K562 (cell line): ENCODE measurements around the gene EXT2. TPM values are rescaled to one million over a fixed set of nuclear protein-coding genes. Genes with fewer than 3 reads are reported as not detected.

Experiments used
- ATAC-seq: fragments of 200-7000 bp; cut with Tn5 transposase; 3 replicates; pipeline ENCODE4 v1.9.1; 2020; ENCODE audit warnings: moderate library complexity
- BruUV-seq: library from RNA; stranded (reverse); fragments of 400-500 nt; replicated peaks from 2 replicates; lab custom pipeline; 2021; lab: Mats Ljungman, UMichigan
- CTCF ChIA-PET: fragments of 300-600 bp; formaldehyde crosslinking; extraction: SDS; loops from one replicate; lab custom pipeline; 2021; ENCODE audit warnings: low intra/inter-chr PET ratio; lab: Yijun Ruan, JAX
- POLR2A ChIA-PET: fragments of 300-600, 350-650 bp; sonication (Branson Sonifier 250); formaldehyde crosslinking; extraction: SDS; loops from one replicate; lab custom pipeline; 2021; ENCODE audit warnings: antibody characterized with exemption, inconsistent platforms; lab: Yijun Ruan, JAX
- DNase-seq, 4 experiments: peaks; one replicate each; pipeline versions ENCODE4 v3.0.0 to v3.0.0-alpha.2; 2011 to 2018; ENCODE audit warnings: low spot score in 3 of 4, mixed read lengths in 3 of 4; ENCODE audit errors: extremely low read depth in 1 of 4
- FAIRE-seq: peaks from 2 replicates; lab custom pipeline; 2011; peaks lifted over from hg19 to GRCh38; lab: Jason Lieb, UNC
- H2AFZ ChIP-seq: 2 replicates; pipeline ENCODE4 v1.6.0; 2011; ENCODE audit warnings: low read depth, low read length, control low read depth, inconsistent platforms
- H3K27ac ChIP-seq: fragments of 200-600 bp; 3 replicates; pipeline ENCODE4 v1.8.0; 2011; ENCODE audit warnings: low read depth, mild to moderate bottlenecking, control low read depth, inconsistent platforms, low read length, moderate library complexity, mixed read lengths; ENCODE audit errors: extremely low read depth
- H3K27me3 ChIP-seq, 2 experiments: fragments of 300-600 bp in 1 of 2; 2 replicates in 1 of 2; 3 replicates in 1 of 2; pipeline versions ENCODE4 v1.6.0 to v1.8.0; 2011; ENCODE audit warnings: inconsistent platforms in 2 of 2, low read length in 2 of 2, mild to moderate bottlenecking in 1 of 2, mixed read lengths in 1 of 2, moderate library complexity in 1 of 2; ENCODE audit not compliant: control insufficient read depth in 2 of 2, insufficient read depth in 2 of 2
- H3K36me3 ChIP-seq: fragments of 300-600 bp; 3 replicates; pipeline ENCODE4 v1.8.0; 2011; ENCODE audit warnings: mild to moderate bottlenecking, low read length, inconsistent platforms; ENCODE audit not compliant: control insufficient read depth, insufficient read depth
- H3K4me1 ChIP-seq, 2 experiments: fragments of 200-600 bp in 1 of 2; replicated peaks in 1 of 2; 2 replicates in 1 of 2; 3 replicates in 1 of 2; pipeline versions ENCODE4 v1.5.1 to v1.8.0; 2011; ENCODE audit warnings: inconsistent platforms in 2 of 2, low read length in 2 of 2, mild to moderate bottlenecking in 1 of 2, mixed read lengths in 1 of 2, moderate library complexity in 1 of 2; ENCODE audit not compliant: control insufficient read depth in 2 of 2, insufficient read depth in 2 of 2
- H3K4me2 ChIP-seq: 2 replicates; pipeline ENCODE4 v1.6.1; 2011; ENCODE audit warnings: low read length, control low read depth, inconsistent platforms, mixed read lengths; ENCODE audit not compliant: insufficient read depth
- H3K4me3 ChIP-seq: fragments of 200-600 bp; sonication (generic), shearing (Covaris generic); 2 replicates; pipeline ENCODE4 v1.5.1; 2016; ENCODE audit warnings: control low read depth, inconsistent platforms
- H3K79me2 ChIP-seq: fragments of 200-600 bp; 3 replicates; pipeline ENCODE4 v1.8.0; 2011; ENCODE audit warnings: low read length, inconsistent platforms; ENCODE audit not compliant: control insufficient read depth, insufficient read depth
- H3K9ac ChIP-seq, 2 experiments: 2 replicates each; pipeline versions ENCODE4 v1.6.0 to v1.6.1; 2011; ENCODE audit warnings: low read depth in 2 of 2, low read length in 2 of 2, control low read depth in 1 of 2, inconsistent platforms in 1 of 2, mild to moderate bottlenecking in 1 of 2, mixed read lengths in 1 of 2; ENCODE audit not compliant: insufficient read depth in 1 of 2
- H3K9me1 ChIP-seq: one replicate; pipeline ENCODE4 v1.6.0; 2011; ENCODE audit warnings: inconsistent platforms, mild to moderate bottlenecking, low read length, moderate library complexity; ENCODE audit not compliant: control insufficient read depth, insufficient read depth
- H3K9me3 ChIP-seq: replicated peaks from 2 replicates; pipeline ENCODE4 v1.5.1; 2011; ENCODE audit warnings: low read depth, low read length, inconsistent platforms; ENCODE audit not compliant: control insufficient read depth, insufficient read depth
- H4K20me1 ChIP-seq: replicated peaks from 2 replicates; pipeline ENCODE4 v1.6.1; 2011; ENCODE audit warnings: low read length, inconsistent platforms, mixed read lengths; ENCODE audit not compliant: control insufficient read depth, insufficient read depth
- CBFB ChIP-seq: sonication (generic); formaldehyde crosslinking; IDR thresholded peaks from 2 replicates; pipeline ENCODE4 v1.4.0; 2020; ENCODE audit warnings: mild to moderate bottlenecking, missing genetic modification reagents
- CBX1 ChIP-seq: sonication (generic); IDR thresholded peaks from 2 replicates; pipeline ENCODE4 v1.6.1; 2016; ENCODE audit warnings: antibody characterized with exemption, low read depth, mild to moderate bottlenecking
- CBX2 ChIP-seq: fragments of 200-600 bp; sonication (generic); IDR thresholded peaks from one replicate; pipeline ENCODE4 v1.6.1; 2012; ENCODE audit warnings: mild to moderate bottlenecking, low read length, inconsistent platforms; ENCODE audit not compliant: insufficient read depth, poor library complexity, severe bottlenecking
- GABPA ChIP-seq: fragments of 200-800 bp; sonication (Bioruptor generic); conservative IDR thresholded peaks from 2 replicates; pipeline ENCODE4 v1.6.1; 2016; ENCODE audit warnings: low read depth, missing genetic modification characterization, missing compliant biosample characterization
- GTF2A2 ChIP-seq: IDR thresholded peaks from 2 replicates; pipeline ENCODE4 v1.6.1; 2016; ENCODE audit warnings: mild to moderate bottlenecking, missing genetic modification characterization, missing compliant biosample characterization
- JUN ChIP-seq, 2 experiments: sonication (generic) in 1 of 2; formaldehyde crosslinking in 1 of 2; IDR thresholded peaks; 2 replicates each; pipeline versions ENCODE4 v1.6.1 to v1.8.0; 2012 to 2022; ENCODE audit warnings: borderline replicate concordance in 2 of 2, mild to moderate bottlenecking in 2 of 2, improper control_type of control experiment in 1 of 2, low read depth in 1 of 2, low read length in 1 of 2, missing genetic modification reagents in 1 of 2
- LARP7 ChIP-seq: fragments of 450-650 bp; IDR thresholded peaks from 2 replicates; pipeline ENCODE4 v1.6.1; 2016
- MYC ChIP-seq, 2 experiments: fragments of 250-450 bp in 1 of 2; sonication (Bioruptor Pico) in 1 of 2; IDR thresholded peaks; 2 replicates each; pipeline versions ENCODE4 v1.5.1 to v1.6.1; 2012 to 2021; ENCODE audit warnings: low read depth in 2 of 2, borderline replicate concordance in 1 of 2, improper control_type of control experiment in 1 of 2, low read length in 1 of 2, mild to moderate bottlenecking in 1 of 2, moderate library complexity in 1 of 2
- PHTF2 ChIP-seq: fragments of 250-450 bp; sonication (Bioruptor Pico); IDR thresholded peaks from 2 replicates; pipeline ENCODE4 v1.5.0; 2021; ENCODE audit warnings: mild to moderate bottlenecking
- POU5F1 ChIP-seq: fragments of 150-350 bp; IDR thresholded peaks from 2 replicates; pipeline ENCODE4 v1.6.1; 2014; ENCODE audit warnings: borderline replicate concordance, low read length, low read depth, mild to moderate bottlenecking; ENCODE audit not compliant: partially characterized antibody
- SLC30A9 ChIP-seq: fragments of 250-450 bp; sonication (Bioruptor Pico); IDR thresholded peaks from 2 replicates; pipeline ENCODE4 v1.8.0; 2022; ENCODE audit warnings: mild to moderate bottlenecking, moderate library complexity
- ZNF707 ChIP-seq: fragments of 250-450 bp; sonication (Bioruptor Pico); conservative IDR thresholded peaks from 2 replicates; pipeline ENCODE4 v1.8.0; 2022; ENCODE audit warnings: inconsistent platforms, mild to moderate bottlenecking, moderate library complexity
- WGBS: fragments of 100-300 bp; shearing (Covaris generic); methylation state at CpG from one replicate; pipeline ENCODE4 v1.1.6; 2016; ENCODE audit warnings: low coverage, mixed read lengths; ENCODE audit not compliant: insufficient coverage; ENCODE audit errors: missing lambda C conversion rate; 5-methylcytosine and 5-hydroxymethylcytosine counted together
- in situ Hi-C: fragments of 300-500 bp; cut with MboI; formaldehyde crosslinking; loops from 4 replicates; pipeline ENCODE4 v1.15.0; 2018; ENCODE audit warnings: inconsistent platforms, mixed read lengths
- intact Hi-C: fragments of 100-400 bp; cut with micrococcal nuclease; formaldehyde crosslinking; loops from 2 replicates; pipeline ENCODE4 v1.14.2; 2022
- polyA plus RNA-seq, 8 experiments: library from polyadenylated mRNA; depleted of rRNA in 4 of 8; stranded (reverse) in 5 of 8; unstranded in 3 of 8; fragments of >200 nt; fragmentation: Nextera tagmentation in 2 of 8; fragmentation: Illumina TruSeq in 1 of 8; extraction: Ambion mirVana in 2 of 8; extraction: Trizol in 1 of 8; gene quantifications; 2 replicates each; pipeline versions ENCODE4 v1.2.1 to v1.2.3, GENCODE V29; 2011 to 2014; ENCODE audit warnings: inconsistent platforms in 1 of 8, missing spikeins in 1 of 8
- total RNA-seq, 7 experiments: library from RNA; depleted of rRNA in 6 of 7; stranded (reverse); fragments of >200 nt in 6 of 7; fragmentation: Illumina TruSeq in 2 of 7; extraction: Trizol in 2 of 7; gene quantifications; 2 replicates each; pipeline versions ENCODE4 v1.2.1 to v1.2.3, GENCODE V29; 2011 to 2021; ENCODE audit warnings: low replicate concordance in 1 of 7
- TF ChIP-seq, protein P1 (sequence below): fragments of 450-650 bp; IDR thresholded peaks from 2 replicates; pipeline ENCODE4 v1.6.1; 2018; ENCODE audit warnings: mild to moderate bottlenecking, low read depth; ENCODE audit not compliant: partially characterized antibody
- TF ChIP-seq, protein P2 (sequence below): fragments of 450-650 bp; IDR thresholded peaks from 2 replicates; pipeline ENCODE4 v1.6.1; 2016; ENCODE audit warnings: borderline replicate concordance

The EXT2 gene
- total and polyA plus RNA-seq, 9 of the 15 experiments (the other 6 are each of a cell fraction or from before 2014, with no cell fraction given), result 7.5 to 52.1 (median 38.1) TPM

DNA sequence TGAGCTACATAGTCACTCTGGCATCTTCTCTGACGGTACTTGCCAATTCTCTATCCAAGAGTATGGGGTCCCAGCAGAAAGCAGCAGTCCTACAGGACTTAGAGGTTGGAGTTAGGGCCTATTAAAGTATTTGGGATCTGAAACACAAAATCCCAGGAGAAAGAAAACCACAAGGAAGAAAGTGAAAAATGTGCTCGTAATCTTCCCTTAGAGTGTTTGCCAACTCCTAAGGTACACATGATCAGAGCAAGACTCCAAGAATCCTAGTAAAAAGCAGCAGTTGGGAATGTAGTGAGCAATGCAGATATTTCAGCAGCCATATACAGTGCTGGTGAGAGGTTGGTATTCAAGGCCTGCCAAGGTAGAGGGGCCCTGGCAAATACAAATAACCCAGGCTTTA lies 71.6 kb downstream of the EXT2 start:
- Histone ChIP-seq H4K20me1 (no peaks in the 10 kb centered on the region), H3K9me1 (no peaks in the 10 kb centered on the region), H3K4me2 (no peak overlapping the region), H2AFZ (no peak overlapping the region), H3K36me3 (no peaks in the 10 kb centered on the region), H3K9me3 (no peaks in the 10 kb centered on the region), H3K27ac (no peak overlapping the region), H3K79me2 (no peaks in the 10 kb centered on the region), H3K4me3 (no peak overlapping the region), H3K9ac (no peak overlapping the region), H3K4me1 (no peaks in the 10 kb centered on the region), H3K27me3 (no peaks in the 10 kb centered on the region)
- in situ Hi-C loops (no loop called here), intact Hi-C loops (no loop called here)
- BruUV-seq, result no TSS peak
- ChIA-PET POLR2A (interaction anchor here (0.8 kb wide), 1 partner anchor 22 kb away, joined by 3 read pairs; no protein-coding TSS in a partner anchor), CTCF (no interaction called here)
- no peak for FAIRE-seq
- DNase-seq, result no peak
- 85% methylated on average over 2 of the region's 2 CpGs for WGBS
- TF ChIP-seq SLC30A9 (CRISPR knock-in tag) (no peak), POU5F1 (no peak), PHTF2 (no peak), CBX2 (no peak), LARP7 (no peak), GABPA (tag) (no peak), CBX1 (no peak), MYC (IDR thresholded peaks at IDR 0.05; ENCODE audit: low read depth, low read length) (no peak), MYC (CRISPR knock-in tag; IDR thresholded peaks at IDR 0.05; ENCODE audit: borderline replicate concordance, low read depth) (no peak), JUN (IDR thresholded peaks at IDR 0.05; ENCODE audit: borderline replicate concordance, low read depth, low read length) (no peak), JUN (CRISPR knock-in tag; IDR thresholded peaks at IDR 0.05; ENCODE audit: borderline replicate concordance) (no peak), CBFB (no peak), GTF2A2 (no peak), ZNF707 (CRISPR knock-in tag) (no peak)
- TF ChIP-seq, protein P1, sequence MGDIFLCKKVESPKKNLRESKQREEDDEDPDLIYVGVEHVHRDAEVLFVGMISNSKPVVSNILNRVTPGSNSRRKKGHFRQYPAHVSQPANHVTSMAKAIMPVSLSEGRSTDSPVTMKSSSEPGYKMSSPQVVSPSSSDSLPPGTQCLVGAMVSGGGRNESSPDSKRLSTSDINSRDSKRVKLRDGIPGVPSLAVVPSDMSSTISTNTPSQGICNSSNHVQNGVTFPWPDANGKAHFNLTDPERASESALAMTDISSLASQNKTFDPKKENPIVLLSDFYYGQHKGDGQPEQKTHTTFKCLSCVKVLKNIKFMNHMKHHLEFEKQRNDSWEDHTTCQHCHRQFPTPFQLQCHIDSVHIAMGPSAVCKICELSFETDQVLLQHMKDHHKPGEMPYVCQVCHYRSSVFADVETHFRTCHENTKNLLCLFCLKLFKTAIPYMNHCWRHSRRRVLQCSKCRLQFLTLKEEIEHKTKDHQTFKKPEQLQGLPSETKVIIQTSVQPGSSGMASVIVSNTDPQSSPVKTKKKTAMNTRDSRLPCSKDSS, result no peak
- TF ChIP-seq, protein P2, sequence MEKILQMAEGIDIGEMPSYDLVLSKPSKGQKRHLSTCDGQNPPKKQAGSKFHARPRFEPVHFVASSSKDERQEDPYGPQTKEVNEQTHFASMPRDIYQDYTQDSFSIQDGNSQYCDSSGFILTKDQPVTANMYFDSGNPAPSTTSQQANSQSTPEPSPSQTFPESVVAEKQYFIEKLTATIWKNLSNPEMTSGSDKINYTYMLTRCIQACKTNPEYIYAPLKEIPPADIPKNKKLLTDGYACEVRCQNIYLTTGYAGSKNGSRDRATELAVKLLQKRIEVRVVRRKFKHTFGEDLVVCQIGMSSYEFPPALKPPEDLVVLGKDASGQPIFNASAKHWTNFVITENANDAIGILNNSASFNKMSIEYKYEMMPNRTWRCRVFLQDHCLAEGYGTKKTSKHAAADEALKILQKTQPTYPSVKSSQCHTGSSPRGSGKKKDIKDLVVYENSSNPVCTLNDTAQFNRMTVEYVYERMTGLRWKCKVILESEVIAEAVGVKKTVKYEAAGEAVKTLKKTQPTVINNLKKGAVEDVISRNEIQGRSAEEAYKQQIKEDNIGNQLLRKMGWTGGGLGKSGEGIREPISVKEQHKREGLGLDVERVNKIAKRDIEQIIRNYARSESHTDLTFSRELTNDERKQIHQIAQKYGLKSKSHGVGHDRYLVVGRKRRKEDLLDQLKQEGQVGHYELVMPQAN, result no peak
- no peak for ATAC-seq
